GM12878 (cell line): Measurements from ENCODE around the gene CCDC51.

Experiments used
- CHD2 ChIP-seq: IDR thresholded peaks from 2 replicates; pipeline ENCODE4 v1.6.1; 2011; ENCODE audit warnings: low read depth, low read length, improper control_type of control experiment, borderline replicate concordance
- CTCF ChIP-seq, 3 experiments: IDR thresholded peaks in 2 of 3; conservative IDR thresholded peaks in 1 of 3; 2 replicates each; pipeline ENCODE4 v1.5.1; 2011; ENCODE audit warnings: low read depth in 3 of 3, low read length in 3 of 3, mild to moderate bottlenecking in 3 of 3, control low read depth in 2 of 3, moderate library complexity in 2 of 3, inconsistent platforms in 1 of 3, mixed read lengths in 1 of 3; ENCODE audit not compliant: control insufficient read depth in 2 of 3, insufficient read depth in 1 of 3; ENCODE audit errors: extremely low read depth in 1 of 3
- GATAD2B ChIP-seq: fragments of 450-650 bp; conservative IDR thresholded peaks from 2 replicates; pipeline ENCODE4 v1.6.1; 2017; ENCODE audit warnings: low read depth, mild to moderate bottlenecking, moderate library complexity
- NR2C1 ChIP-seq: fragments of 450-650 bp; IDR thresholded peaks from 2 replicates; pipeline ENCODE4 v1.6.1; 2017; ENCODE audit warnings: antibody characterized with exemption, mild to moderate bottlenecking, moderate library complexity
- POLR2AphosphoS2 ChIP-seq: IDR thresholded peaks from 2 replicates; pipeline ENCODE4 v1.6.1; 2011; ENCODE audit warnings: low read depth, mild to moderate bottlenecking, low read length, improper control_type of control experiment, moderate library complexity
- TARDBP ChIP-seq: IDR thresholded peaks from 2 replicates; pipeline ENCODE4 v1.6.1; 2016; ENCODE audit warnings: borderline replicate concordance
- TF ChIP-seq, protein P1 (sequence below): IDR thresholded peaks from 2 replicates; pipeline ENCODE4 v1.6.1; 2011; ENCODE audit warnings: low read depth, low read length, improper control_type of control experiment, borderline replicate concordance

GRCh38 chr3:48434591-48435222, 5.2 kb downstream of the CCDC51 start:
- TF ChIP-seq CHD2 (no peak), NR2C1 (no peak), CTCF (IDR thresholded peaks at IDR 0.05 in 2 of 3, conservative IDR thresholded peaks at IDR 0.05 in 1 of 3; ENCODE audit: control insufficient read depth in 2 of 3, extremely low read depth in 1 of 3, insufficient read depth in 1 of 3, low read depth in 3 of 3, low read length in 3 of 3) (no peak), POLR2AphosphoS2 (no peak), TARDBP (no peak), GATAD2B (no peak)
- TF ChIP-seq, protein P1, sequence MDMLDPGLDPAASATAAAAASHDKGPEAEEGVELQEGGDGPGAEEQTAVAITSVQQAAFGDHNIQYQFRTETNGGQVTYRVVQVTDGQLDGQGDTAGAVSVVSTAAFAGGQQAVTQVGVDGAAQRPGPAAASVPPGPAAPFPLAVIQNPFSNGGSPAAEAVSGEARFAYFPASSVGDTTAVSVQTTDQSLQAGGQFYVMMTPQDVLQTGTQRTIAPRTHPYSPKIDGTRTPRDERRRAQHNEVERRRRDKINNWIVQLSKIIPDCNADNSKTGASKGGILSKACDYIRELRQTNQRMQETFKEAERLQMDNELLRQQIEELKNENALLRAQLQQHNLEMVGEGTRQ = no peak
